ENCODE measurements around the gene CNBD2. TPM values are rescaled to one million over a fixed set of nuclear protein-coding genes. Genes with fewer than 3 reads are reported as not detected.

CNBD2 gene
- total RNA-seq, 6 donors from 2014 or later: 2.2 to 4.2 (median 3.7) TPM; not detected in 1

DNA sequence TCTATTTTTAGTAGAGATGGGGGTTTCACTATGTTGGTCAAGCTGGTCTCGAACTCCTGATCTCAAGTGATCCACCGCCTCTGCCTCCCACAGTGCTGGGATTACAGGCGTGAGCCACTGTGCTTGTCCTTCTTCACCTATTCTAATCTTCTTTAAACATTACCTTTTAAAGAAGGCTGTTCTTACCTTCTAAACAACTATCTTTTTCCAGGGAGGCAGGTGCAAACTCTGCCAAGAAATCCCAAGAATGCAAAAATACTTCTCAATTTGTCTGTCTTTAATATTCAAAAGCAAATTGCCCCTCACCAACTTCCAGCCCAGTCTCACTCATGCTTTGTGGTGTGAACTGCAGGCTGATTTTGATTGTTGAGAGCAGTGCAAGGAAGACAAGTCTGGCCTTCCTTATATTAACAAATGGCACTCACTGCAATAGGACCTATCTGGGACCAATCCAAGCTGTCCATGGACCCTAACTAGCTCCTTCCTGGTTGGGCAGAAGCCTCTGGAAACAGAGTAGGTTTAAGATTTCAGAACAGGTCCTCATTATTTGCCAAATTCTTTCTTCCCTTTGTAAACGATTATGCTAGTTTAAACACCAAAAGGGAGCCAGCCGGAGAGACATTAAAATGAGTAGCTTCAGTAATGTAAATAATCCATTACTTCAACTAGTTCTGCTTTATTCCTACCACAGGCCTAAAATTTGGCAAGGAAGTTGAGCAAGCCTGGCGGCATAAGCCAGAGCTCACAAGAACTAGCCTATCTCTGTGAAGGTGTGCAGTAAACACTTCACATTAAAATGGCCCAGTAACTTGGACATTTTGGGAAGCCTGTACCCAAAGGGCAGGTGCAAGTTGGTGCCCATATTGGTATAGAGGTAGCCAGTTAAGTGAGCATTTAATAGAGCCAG lies 15.7 kb upstream of the CNBD2 start:
- no peaks in the 10 kb centered on the region for H3K27me3 ChIP-seq
- no peak for ATAC-seq (ENCODE audit: low FRiP score in 2 of 2)
- peak overlapping the region; percentile 58 to 98 (median 87) for H3K4me3 ChIP-seq
- peaks cover 0 to 17% (median 3%) of the 10 kb centered on the region in 4 donors for H3K36me3 ChIP-seq
- peaks cover 22 to 31% (median 22%) of the 10 kb centered on the region in 4 donors for H3K4me1 ChIP-seq
- peak overlapping the region; percentile 98 to 100 (median 100) for H3K27ac ChIP-seq
- 51 to 52% methylated on average over 6 of the region's 6 CpGs for WGBS, 2 donors
- DNase-seq: peak in 1 of 2 donors; percentile 36
- H3K9me3 ChIP-seq: no peaks in the 10 kb centered on the region
- TF ChIP-seq EP300 (IDR thresholded peaks at IDR 0.05): no peak
- no peak for TF ChIP-seq POLR2A (IDR thresholded peaks at IDR 0.05)
- TF ChIP-seq, protein P1, sequence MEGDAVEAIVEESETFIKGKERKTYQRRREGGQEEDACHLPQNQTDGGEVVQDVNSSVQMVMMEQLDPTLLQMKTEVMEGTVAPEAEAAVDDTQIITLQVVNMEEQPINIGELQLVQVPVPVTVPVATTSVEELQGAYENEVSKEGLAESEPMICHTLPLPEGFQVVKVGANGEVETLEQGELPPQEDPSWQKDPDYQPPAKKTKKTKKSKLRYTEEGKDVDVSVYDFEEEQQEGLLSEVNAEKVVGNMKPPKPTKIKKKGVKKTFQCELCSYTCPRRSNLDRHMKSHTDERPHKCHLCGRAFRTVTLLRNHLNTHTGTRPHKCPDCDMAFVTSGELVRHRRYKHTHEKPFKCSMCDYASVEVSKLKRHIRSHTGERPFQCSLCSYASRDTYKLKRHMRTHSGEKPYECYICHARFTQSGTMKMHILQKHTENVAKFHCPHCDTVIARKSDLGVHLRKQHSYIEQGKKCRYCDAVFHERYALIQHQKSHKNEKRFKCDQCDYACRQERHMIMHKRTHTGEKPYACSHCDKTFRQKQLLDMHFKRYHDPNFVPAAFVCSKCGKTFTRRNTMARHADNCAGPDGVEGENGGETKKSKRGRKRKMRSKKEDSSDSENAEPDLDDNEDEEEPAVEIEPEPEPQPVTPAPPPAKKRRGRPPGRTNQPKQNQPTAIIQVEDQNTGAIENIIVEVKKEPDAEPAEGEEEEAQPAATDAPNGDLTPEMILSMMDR (IDR thresholded peaks at IDR 0.05): no peak
- no peak for TF ChIP-seq POLR2AphosphoS5 (IDR thresholded peaks at IDR 0.05)

DNA sequence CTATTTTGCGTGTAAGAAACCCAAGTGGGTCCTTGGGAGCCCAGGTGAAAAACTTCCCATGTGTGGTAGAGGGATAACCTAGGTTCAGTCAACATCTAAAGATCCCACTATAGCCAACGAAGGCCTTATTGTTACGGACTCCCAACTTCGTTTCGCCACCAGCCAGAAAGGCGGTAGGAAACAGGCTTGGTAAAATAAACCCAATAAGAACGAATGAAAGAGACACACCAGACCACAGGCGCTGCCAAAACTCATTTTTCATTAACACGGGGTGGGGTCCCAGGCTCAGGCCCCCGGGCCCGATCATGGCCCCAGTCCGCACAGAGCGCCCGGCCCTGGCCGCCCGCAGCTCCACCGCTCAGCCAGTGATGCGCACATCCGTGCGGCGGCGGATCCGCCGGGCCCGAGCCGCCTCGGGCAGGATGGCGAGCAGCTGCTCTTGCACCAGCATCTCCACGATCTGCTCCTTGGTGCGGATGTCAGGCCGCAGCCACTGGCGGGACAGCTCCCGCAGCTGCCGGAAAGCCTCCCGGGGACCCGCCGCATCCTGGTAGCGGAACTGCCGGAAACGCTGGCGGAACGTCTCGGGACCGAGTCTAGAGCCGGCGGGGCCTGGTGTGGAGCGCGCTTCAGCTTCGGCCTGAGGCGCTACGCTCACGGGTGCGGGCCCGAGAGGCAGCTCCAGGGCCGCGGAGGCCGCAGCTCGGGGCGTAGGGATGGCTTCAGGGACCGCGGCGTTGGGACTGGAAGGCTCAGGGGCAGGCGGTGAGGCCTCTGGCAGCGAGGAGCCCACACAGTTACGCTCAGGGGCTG lies 14.8 kb upstream of the CNBD2 start:
- peaks cover 0 to 9% (median 0%) of the 10 kb centered on the region in 4 donors for H3K36me3 ChIP-seq
- no peaks in the 10 kb centered on the region for H3K9me3 ChIP-seq
- 2 to 8% methylated on average over 10 to 59 of the region's 65 CpGs for WGBS, 2 donors
- no peaks in the 10 kb centered on the region for H3K27me3 ChIP-seq
- TF ChIP-seq POLR2A (IDR thresholded peaks at IDR 0.05) (no peak), POLR2AphosphoS5 (IDR thresholded peaks at IDR 0.05) (no peak), EP300 (IDR thresholded peaks at IDR 0.05) (no peak)
- TF ChIP-seq, protein P1 (IDR thresholded peaks at IDR 0.05): no peak
- peak; percentile 71 to 72 for ATAC-seq (ENCODE audit: low FRiP score in 2 of 2)
- DNase-seq: peak; percentile 43 to 91
- H3K27ac ChIP-seq: peak overlapping the region; percentile 98 to 100 (median 100)
- peak overlapping the region; percentile 58 to 98 (median 87) for H3K4me3 ChIP-seq
- H3K4me1 ChIP-seq: peaks cover 22 to 31% (median 22%) of the 10 kb centered on the region in 4 donors

DNA sequence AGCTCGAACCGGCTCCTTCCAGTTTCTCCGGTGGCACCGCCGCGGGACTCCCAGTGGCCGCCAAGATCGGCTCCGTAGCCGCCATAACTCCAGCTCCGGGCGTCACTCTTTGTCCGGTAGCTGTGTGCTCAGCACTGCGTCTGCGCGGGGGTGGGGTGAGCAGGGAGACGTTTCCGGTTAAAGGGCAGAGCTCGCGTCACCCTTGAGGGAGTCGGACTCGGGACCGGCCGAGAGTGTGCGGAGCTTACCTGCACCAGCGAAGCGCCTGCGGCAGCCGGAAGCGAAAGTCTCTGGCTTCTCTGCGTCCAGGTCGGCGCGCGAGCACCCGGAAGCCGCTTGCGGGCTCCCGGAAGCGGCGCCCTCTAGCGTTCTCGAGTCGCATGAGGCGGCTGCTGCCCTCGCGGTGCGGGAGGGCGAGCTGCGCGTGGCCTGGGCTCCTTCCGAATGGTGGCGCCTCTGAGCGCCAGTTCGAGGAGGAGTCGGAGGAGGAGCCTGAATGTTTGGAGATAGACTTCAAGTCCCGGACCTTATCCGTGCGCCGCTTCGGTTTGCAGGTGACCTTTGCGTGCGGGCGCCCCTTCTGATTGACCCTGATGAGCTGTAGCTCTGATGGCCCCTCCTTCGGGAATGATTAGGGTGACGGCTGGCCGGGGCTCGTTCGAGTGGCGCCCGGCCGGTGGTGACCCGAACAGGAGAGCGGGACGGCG lies 14.0 kb upstream of the CNBD2 start, which contains the start of gene SCAND1:
Gene SCAND1, minus strand, starts transcription at position 303 of the 707 bp plus-strand sequence. Its CDS starts 218 bp downstream, at position 85.
- Histone ChIP-seq H3K9me3 (no peaks in the 10 kb centered on the region), H3K27me3 (no peaks in the 10 kb centered on the region), H3K27ac (peak within 1 kb of the TSS; percentile 98 to 100 (median 100)), H3K4me3 (peak within 1 kb of the TSS; percentile 58 to 98 (median 87)), H3K36me3 (peaks cover 0 to 4% (median 0%) of the 10 kb centered on the region in 4 donors), H3K4me1 (peaks cover 22 to 31% (median 22%) of the 10 kb centered on the region in 4 donors)
- ATAC-seq (ENCODE audit: low FRiP score in 2 of 2) (peak; percentile 97 to 98), DNase-seq (peak; percentile 96 to 98)
- WGBS, 2 donors: 0 to 2% methylated on average over 5 to 27 of the region's 76 CpGs
- TF ChIP-seq POLR2AphosphoS5 (IDR thresholded peaks at IDR 0.05) (peak; percentile 77 to 78), POLR2A (IDR thresholded peaks at IDR 0.05) (peak; percentile 27 to 89 (median 84)), EP300 (IDR thresholded peaks at IDR 0.05) (peak in 1 of 4 donors; percentile 39)
- TF ChIP-seq, protein P1 (IDR thresholded peaks at IDR 0.05): peak; percentile 93 to 98 (median 96)

DNA sequence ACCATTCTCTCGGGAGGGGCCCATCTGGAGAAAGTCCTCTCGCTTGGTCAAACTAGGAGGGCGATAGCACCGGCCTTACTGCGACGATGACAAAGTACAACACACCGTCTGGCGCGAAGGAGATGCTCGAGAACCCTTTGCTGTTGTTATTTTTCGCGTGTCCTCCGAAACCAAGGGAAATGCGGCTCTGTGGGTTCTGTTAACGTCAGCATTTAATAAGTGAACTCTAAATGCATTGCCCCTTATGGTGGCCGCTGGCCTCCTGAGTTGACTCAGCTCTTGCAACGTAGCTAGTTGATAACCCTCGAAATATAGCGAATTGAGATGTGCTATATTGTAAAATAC lies 13.5 kb upstream of the CNBD2 start:
- peak in 1 of 2 donors; percentile 17 for ATAC-seq (ENCODE audit: low FRiP score in 2 of 2)
- peak overlapping the region; percentile 98 to 100 (median 100) for H3K27ac ChIP-seq
- TF ChIP-seq POLR2A (IDR thresholded peaks at IDR 0.05) (peak in 1 of 4 donors; percentile 10), EP300 (IDR thresholded peaks at IDR 0.05) (no peak), POLR2AphosphoS5 (IDR thresholded peaks at IDR 0.05) (no peak)
- TF ChIP-seq, protein P1 (IDR thresholded peaks at IDR 0.05): no peak

More for the DNA sequence above, 13.5 kb upstream of the CNBD2 start:
- H3K27me3 ChIP-seq: no peaks in the 10 kb centered on the region
- WGBS, 2 donors: 1 to 2% methylated on average over 13 to 19 of the region's 19 CpGs
- no peak for DNase-seq
- H3K9me3 ChIP-seq: no peaks in the 10 kb centered on the region
- peaks cover 22 to 31% (median 22%) of the 10 kb centered on the region in 4 donors for H3K4me1 ChIP-seq
- H3K4me3 ChIP-seq: peak overlapping the region; percentile 52 to 98 (median 87)
- peaks cover 0 to 4% (median 0%) of the 10 kb centered on the region in 4 donors for H3K36me3 ChIP-seq
